Lower leg skin (tissue), 3 donors: ENCODE results near the gene ARPP21.

ENCODE experiments used
- CTCF ChIP-seq, 3 donors: fragments of 450-650 bp; IDR thresholded peaks; one replicate each; pipeline ENCODE4 v1.5.1; 2016; ENCODE audit warnings: antibody characterized with exemption in 3 of 3, mild to moderate bottlenecking in 3 of 3, moderate library complexity in 2 of 3
- POLR2A ChIP-seq, 2 donors: fragments of 450-650 bp; IDR thresholded peaks; one replicate each; pipeline ENCODE4 v1.6.1; 2016 to 2017; ENCODE audit warnings: antibody characterized with exemption in 2 of 2, mild to moderate bottlenecking in 1 of 2, moderate library complexity in 1 of 2

DNA sequence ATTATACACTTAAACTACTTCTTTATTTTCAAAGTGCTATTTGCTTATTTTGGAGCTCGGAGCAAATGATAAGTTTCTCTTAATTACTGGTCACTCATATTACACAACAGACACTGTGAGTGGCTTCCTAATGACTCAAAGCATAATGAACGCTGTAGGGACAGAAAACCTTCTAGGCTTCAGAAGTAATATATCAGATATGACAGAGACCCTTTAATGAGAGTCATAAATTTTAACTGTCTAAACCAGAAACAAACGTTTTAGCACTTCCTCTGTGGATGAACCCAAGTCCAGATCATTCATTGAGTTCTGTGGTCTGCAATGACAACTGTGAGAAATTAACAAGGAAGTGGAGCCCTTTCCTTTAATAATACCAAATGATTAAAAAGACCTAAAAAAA lies 66.6 kb downstream of the ARPP21 start:
- no peak for TF ChIP-seq CTCF (IDR thresholded peaks at IDR 0.05)
- TF ChIP-seq POLR2A (IDR thresholded peaks at IDR 0.05) = no peak
